HEK293 (cell line): ENCODE data around the gene MYOZ3.
A peak's percentile ranks its signal among the peaks of the same experiment; 100 is the strongest.

Experiments
- CTCF ChIA-PET: fragments of 350-600 bp; formaldehyde crosslinking; extraction: SDS; loops from one replicate; lab custom pipeline; 2021; ENCODE audit warnings: antibody characterized with exemption; lab: Yijun Ruan, JAX
- POLR2A ChIA-PET: fragments of 300-600 bp; formaldehyde crosslinking; extraction: SDS; loops from one replicate; lab custom pipeline; 2020; ENCODE audit warnings: antibody characterized with exemption, inconsistent platforms; lab: Yijun Ruan, JAX
- H3K27ac ChIP-seq: fragments of 200-500 bp; sonication (Bioruptor generic); 2 replicates; pipeline ENCODE4 v1.5.1; 2014; ENCODE audit warnings: low read depth, low read length, control low read depth, inconsistent platforms; ENCODE audit errors: extremely low read depth
- H3K36me3 ChIP-seq, 2 experiments: fragments of 200-500 bp in 1 of 2; sonication (Bioruptor generic) in 1 of 2; 1 replicate in 1 of 2; 2 replicates in 1 of 2; pipeline ENCODE4 v1.5.1; 2014 to 2017; ENCODE audit warnings: inconsistent platforms in 2 of 2, low read length in 2 of 2; ENCODE audit not compliant: control insufficient read depth in 2 of 2, insufficient read depth in 1 of 2
- H3K4me1 ChIP-seq: fragments of 200-500 bp; sonication (Bioruptor generic); 2 replicates; pipeline ENCODE4 v1.5.1; 2014; ENCODE audit warnings: mild to moderate bottlenecking, low read length, inconsistent platforms; ENCODE audit not compliant: control insufficient read depth, insufficient read depth
- H3K4me3 ChIP-seq: 2 replicates; pipeline ENCODE4 v1.5.1; 2011; ENCODE audit warnings: low read depth, mild to moderate bottlenecking, control low read depth, low read length, moderate library complexity
- H3K9me3 ChIP-seq: fragments of 200-500 bp; sonication (Bioruptor generic); 2 replicates; pipeline ENCODE4 v1.5.1; 2014; ENCODE audit warnings: low read depth, low read length, inconsistent platforms; ENCODE audit not compliant: control insufficient read depth, insufficient read depth
- BCL11A ChIP-seq: fragments of 450-650 bp; formaldehyde crosslinking; IDR thresholded peaks from 2 replicates; pipeline ENCODE4 v1.5.1; 2016; ENCODE audit warnings: low read depth, missing biosample characterization, missing genetic modification characterization
- BCL11B ChIP-seq: fragments of 450-650 bp; formaldehyde crosslinking; IDR thresholded peaks from 2 replicates; pipeline ENCODE4 v1.5.1; 2016; ENCODE audit warnings: low read depth, missing biosample characterization, missing genetic modification characterization
- GLIS1 ChIP-seq: fragments of 450-650 bp; formaldehyde crosslinking; IDR thresholded peaks from 2 replicates; pipeline ENCODE4 v1.5.1; 2016; ENCODE audit warnings: missing biosample characterization, missing genetic modification characterization
- KLF10 ChIP-seq: fragments of 450-650 bp; IDR thresholded peaks from 2 replicates; pipeline ENCODE4 v1.5.1; 2018; ENCODE audit warnings: missing biosample characterization, mild to moderate bottlenecking, missing genetic modification characterization
- KLF17 ChIP-seq: fragments of 450-650 bp; formaldehyde crosslinking; IDR thresholded peaks from 2 replicates; pipeline ENCODE4 v1.5.1; 2016; ENCODE audit warnings: missing biosample characterization, missing genetic modification characterization
- KLF8 ChIP-seq: fragments of 450-650 bp; formaldehyde crosslinking; IDR thresholded peaks from 2 replicates; pipeline ENCODE4 v1.5.1; 2016; ENCODE audit warnings: missing biosample characterization, missing genetic modification characterization
- KLF9 ChIP-seq: fragments of 450-650 bp; formaldehyde crosslinking; IDR thresholded peaks from 2 replicates; pipeline ENCODE4 v1.5.1; 2016; ENCODE audit warnings: missing biosample characterization, missing genetic modification characterization, low read depth
- PBX3 ChIP-seq: sonication (generic); formaldehyde crosslinking; IDR thresholded peaks from 2 replicates; pipeline ENCODE4 v1.8.1; 2022; ENCODE audit warnings: mild to moderate bottlenecking, moderate library complexity, missing genetic modification reagents
- PRDM10 ChIP-seq: fragments of 450-650 bp; formaldehyde crosslinking; IDR thresholded peaks from 2 replicates; pipeline ENCODE4 v1.5.1; 2016; ENCODE audit warnings: missing biosample characterization, missing genetic modification characterization
- SP2 ChIP-seq: fragments of 450-650 bp; formaldehyde crosslinking; IDR thresholded peaks from 2 replicates; pipeline ENCODE4 v1.5.1; 2016; ENCODE audit warnings: missing biosample characterization, missing genetic modification characterization
- SP3 ChIP-seq: fragments of 450-650 bp; formaldehyde crosslinking; IDR thresholded peaks from 2 replicates; pipeline ENCODE4 v1.5.1; 2016; ENCODE audit warnings: missing biosample characterization, missing genetic modification characterization
- SP7 ChIP-seq: fragments of 450-650 bp; formaldehyde crosslinking; IDR thresholded peaks from 2 replicates; pipeline ENCODE4 v1.5.1; 2016; ENCODE audit warnings: missing biosample characterization, missing genetic modification characterization
- ZBTB10 ChIP-seq: fragments of 450-650 bp; formaldehyde crosslinking; IDR thresholded peaks from 2 replicates; pipeline ENCODE4 v1.5.1; 2016; ENCODE audit warnings: missing biosample characterization, missing genetic modification characterization
- ZBTB44 ChIP-seq: fragments of 450-650 bp; IDR thresholded peaks from 2 replicates; pipeline ENCODE4 v1.5.1; 2018; ENCODE audit warnings: missing biosample characterization, mild to moderate bottlenecking, missing genetic modification characterization
- ZBTB48 ChIP-seq: fragments of 450-650 bp; formaldehyde crosslinking; IDR thresholded peaks from 2 replicates; pipeline ENCODE4 v1.5.1; 2016; ENCODE audit warnings: missing biosample characterization, missing genetic modification characterization
- ZBTB8A ChIP-seq: fragments of 450-650 bp; formaldehyde crosslinking; IDR thresholded peaks from 2 replicates; pipeline ENCODE4 v1.5.1; 2016; ENCODE audit warnings: missing biosample characterization, missing genetic modification characterization
- ZNF211 ChIP-seq: fragments of 450-650 bp; formaldehyde crosslinking; IDR thresholded peaks from 2 replicates; pipeline ENCODE4 v1.5.1; 2016; ENCODE audit warnings: low read depth, missing biosample characterization, missing genetic modification characterization
- ZNF214 ChIP-seq: fragments of 450-650 bp; formaldehyde crosslinking; IDR thresholded peaks from 2 replicates; pipeline ENCODE4 v1.5.1; 2017; ENCODE audit warnings: missing biosample characterization, mild to moderate bottlenecking, missing genetic modification characterization, borderline replicate concordance
- ZNF341 ChIP-seq: fragments of 450-650 bp; formaldehyde crosslinking; IDR thresholded peaks from 2 replicates; pipeline ENCODE4; 2016; ENCODE audit warnings: low read depth, missing biosample characterization, missing genetic modification characterization
- ZNF391 ChIP-seq: fragments of 450-650 bp; formaldehyde crosslinking; IDR thresholded peaks from 2 replicates; pipeline ENCODE4 v1.5.1; 2016; ENCODE audit warnings: low read depth, missing biosample characterization, missing genetic modification characterization, borderline replicate concordance
- ZNF398 ChIP-seq: fragments of 450-650 bp; formaldehyde crosslinking; IDR thresholded peaks from 2 replicates; pipeline ENCODE4 v1.5.1; 2017; ENCODE audit warnings: missing biosample characterization, missing genetic modification characterization
- ZNF777 ChIP-seq: fragments of 450-650 bp; formaldehyde crosslinking; IDR thresholded peaks from 2 replicates; pipeline ENCODE4 v1.5.1; 2017; ENCODE audit warnings: missing biosample characterization, missing genetic modification characterization, borderline replicate concordance

The MYOZ3 gene

GRCh38 chr5:150656191-150657132, 4.6 kb upstream of the MYOZ3 start:
- Histone ChIP-seq H3K27ac (peak overlapping the region; percentile 73; the same call in 1 of the 2 replicates), H3K9me3 (no peaks in the 10 kb centered on the region), H3K4me3 (peak overlapping the region; percentile 55), H3K4me1 (no peaks in the 10 kb centered on the region), H3K36me3 (no peaks in the 10 kb centered on the region)
- ChIA-PET CTCF (interaction anchor here (0.6 to 9.2 kb wide), 16 partner anchors 9 to 194 kb away, joined by 3 to 161 read pairs (median 4); no protein-coding TSS in a partner anchor), POLR2A (interaction anchor here (0.6 to 2.7 kb wide), 10 partner anchors 11 to 380 kb away, joined by 3 to 13 read pairs (median 4); partner anchors contain the start of genes DCTN4 and RBM22)
- TF ChIP-seq SP3 (tag by site-specific recombination) (peak; percentile 74), PRDM10 (peak; percentile 24; the same call in 1 of the 2 replicates), PBX3 (CRISPR knock-in tag) (0 out of 2 replicates have a peak, but pooled peaks have one; percentile 32), BCL11A (no peak), ZBTB8A (tag by site-specific recombination) (peak; percentile 95), ZNF211 (tag by site-specific recombination) (no peak), KLF10 (tag by site-specific recombination) (peak; percentile 82), KLF9 (tag by site-specific recombination) (peak; percentile 53), ZBTB44 (tag by site-specific recombination) (0 out of 2 replicates have a peak, but pooled peaks have one; percentile 8), SP7 (tag by site-specific recombination) (0 out of 2 replicates have a peak, but pooled peaks have one; percentile 44), ZNF777 (tag by site-specific recombination) (peak; percentile 60), ZBTB48 (tag by site-specific recombination) (peak; percentile 16; the same call in 1 of the 2 replicates), BCL11B (tag by site-specific recombination) (0 out of 2 replicates have a peak, but pooled peaks have one; percentile 24), ZNF214 (tag by site-specific recombination) (no peak), KLF8 (tag by site-specific recombination) (peak; percentile 80), ZNF398 (peak; percentile 46; the same call in 1 of the 2 replicates), GLIS1 (tag by site-specific recombination) (peak; percentile 92), KLF17 (tag by site-specific recombination) (peak; percentile 20), ZBTB10 (tag by site-specific recombination) (0 out of 2 replicates have a peak, but pooled peaks have one; percentile 20), SP2 (tag by site-specific recombination) (peak; percentile 20), ZNF391 (0 out of 2 replicates have a peak, but pooled peaks have one; percentile 51), ZNF341 (tag by site-specific recombination) (peak; percentile 91)
